Upper lobe of left lung (tissue), 6 donors: ENCODE results near the gene DGKK. TPM values are rescaled to one million over a fixed set of nuclear protein-coding genes. Genes with fewer than 3 reads are reported as not detected.

Experiments
- ATAC-seq, 2 donors: fragments of 200-7000 bp; cut with Tn5 transposase; one replicate each; pipeline ENCODE4 v1.9.1; 2022; ENCODE audit warnings: mild to moderate bottlenecking in 2 of 2, moderate library complexity in 2 of 2; ENCODE audit not compliant: low FRiP score in 2 of 2
- DNase-seq, 2 donors: peaks; one replicate each; pipeline ENCODE4 v3.0.0-alpha.2; 2019 to 2020
- H3K27ac ChIP-seq, 4 donors: fragments of 200-600 bp; sonication (generic); one replicate each; pipeline ENCODE4 v1.5.1; 2016 to 2019
- H3K27me3 ChIP-seq, 4 donors: fragments of 200-600 bp; sonication (generic); one replicate each; pipeline ENCODE4 v1.5.1; 2017 to 2019
- H3K36me3 ChIP-seq, 4 donors: fragments of 200-600 bp; sonication (generic); one replicate each; pipeline ENCODE4 v1.5.1; 2016 to 2019
- H3K4me1 ChIP-seq, 4 donors: fragments of 200-600 bp; sonication (generic); one replicate each; pipeline ENCODE4 v1.5.1; 2018 to 2019
- H3K4me3 ChIP-seq, 4 donors: fragments of 200-600 bp; sonication (generic); one replicate each; pipeline ENCODE4 v1.5.1; 2017 to 2019; ENCODE audit warnings: mild to moderate bottlenecking in 2 of 4, moderate library complexity in 1 of 4
- H3K9me3 ChIP-seq, 4 donors: fragments of 200-600 bp; sonication (generic); one replicate each; pipeline ENCODE4 v1.5.1; 2018 to 2019
- EP300 ChIP-seq, 4 donors: sonication (generic); formaldehyde crosslinking; IDR thresholded peaks; one replicate each; pipeline ENCODE4 v1.5.1; 2017; ENCODE audit warnings: antibody characterized with exemption in 4 of 4, control low read depth in 2 of 4
- POLR2A ChIP-seq, 4 donors: fragments of 450-650 bp; IDR thresholded peaks; one replicate each; pipeline ENCODE4 v1.5.1; 2016 to 2017; ENCODE audit warnings: antibody characterized with exemption in 4 of 4, mild to moderate bottlenecking in 2 of 4
- POLR2AphosphoS5 ChIP-seq, 2 donors: sonication (generic); formaldehyde crosslinking; IDR thresholded peaks; one replicate each; pipeline ENCODE4 v1.5.1; 2017; ENCODE audit warnings: antibody characterized with exemption in 2 of 2
- WGBS, 2 donors: methylation state at CpG; one replicate each; pipeline ENCODE4 v1.1.5; 2017 to 2018; 5-methylcytosine and 5-hydroxymethylcytosine counted together
- total RNA-seq, 6 donors: library from RNA; depleted of rRNA in 4 of 6; stranded (reverse); fragments of >200 nt in 4 of 6; gene quantifications; one replicate each; pipeline versions ENCODE4 v1.1.0 to v1.2.1, GENCODE V29; 2016 to 2021
- TF ChIP-seq, protein P1 (sequence below), 6 experiments: fragments of 450-650 bp in 4 of 6; fragments of 200-600 bp in 2 of 6; sonication (generic) in 2 of 6; IDR thresholded peaks; one replicate each; pipeline ENCODE4 v1.5.1; 2016 to 2019; ENCODE audit warnings: antibody characterized with exemption in 6 of 6
- donor health status: DM: no; HTN: no; CAD: no; lungs with moderate emphysema.
- donor health status: DM: no; HTN: yes; CAD: no; lungs with severe emphysema.

DGKK gene
- total RNA-seq, 6 donors from 2014 or later, result 0.09 to 0.13 TPM; not detected in 4

DNA sequence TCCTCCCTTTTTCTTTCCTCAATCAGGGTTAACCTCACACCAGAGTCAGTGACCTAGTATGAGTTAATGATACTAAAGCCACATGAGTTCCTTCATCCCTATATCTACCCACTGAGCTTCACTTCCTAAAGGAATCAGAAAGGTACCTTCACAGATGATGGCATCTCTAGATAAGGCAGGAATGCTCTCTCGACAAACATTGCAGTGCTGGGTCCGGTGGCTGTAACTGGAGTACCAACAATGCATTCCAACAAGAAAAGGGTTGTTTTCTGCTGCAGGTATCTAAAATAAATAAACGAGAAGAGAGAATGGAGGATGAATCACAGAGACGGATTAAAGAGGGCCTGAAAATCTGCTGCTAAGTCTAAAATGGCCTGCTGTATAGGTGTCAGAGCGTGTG is 66.7 kb downstream of the DGKK start:
- DNase-seq, result no peak

DNA sequence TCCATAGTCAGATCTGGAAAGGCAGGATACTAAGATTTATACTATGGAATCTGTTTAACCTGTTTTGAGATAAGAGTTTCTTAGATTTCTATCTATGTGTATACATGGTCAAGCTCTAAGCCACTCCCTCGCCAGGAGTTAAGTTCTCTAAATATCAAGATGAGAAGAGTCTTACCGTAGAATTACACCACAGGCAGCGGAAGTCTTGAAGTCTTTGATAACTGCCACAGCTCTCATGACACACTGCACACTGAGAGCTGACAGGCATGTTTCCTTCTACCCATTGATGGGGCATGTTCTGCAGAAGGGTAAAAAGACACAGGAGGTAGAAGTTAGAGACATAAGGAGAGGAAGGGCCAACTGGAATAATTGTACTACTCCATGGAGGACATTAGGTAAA is 67.7 kb downstream of the DGKK start:
- Histone ChIP-seq H3K4me1 (no peaks in the 10 kb centered on the region), H3K27me3 (no peaks in the 10 kb centered on the region), H3K27ac (no peak overlapping the region), H3K36me3 (no peaks in the 10 kb centered on the region), H3K4me3 (no peak overlapping the region), H3K9me3 (peaks cover 0 to 4% (median 0%) of the 10 kb centered on the region in 4 donors)
- TF ChIP-seq EP300 (IDR thresholded peaks at IDR 0.05), result no peak
- TF ChIP-seq, protein P1, sequence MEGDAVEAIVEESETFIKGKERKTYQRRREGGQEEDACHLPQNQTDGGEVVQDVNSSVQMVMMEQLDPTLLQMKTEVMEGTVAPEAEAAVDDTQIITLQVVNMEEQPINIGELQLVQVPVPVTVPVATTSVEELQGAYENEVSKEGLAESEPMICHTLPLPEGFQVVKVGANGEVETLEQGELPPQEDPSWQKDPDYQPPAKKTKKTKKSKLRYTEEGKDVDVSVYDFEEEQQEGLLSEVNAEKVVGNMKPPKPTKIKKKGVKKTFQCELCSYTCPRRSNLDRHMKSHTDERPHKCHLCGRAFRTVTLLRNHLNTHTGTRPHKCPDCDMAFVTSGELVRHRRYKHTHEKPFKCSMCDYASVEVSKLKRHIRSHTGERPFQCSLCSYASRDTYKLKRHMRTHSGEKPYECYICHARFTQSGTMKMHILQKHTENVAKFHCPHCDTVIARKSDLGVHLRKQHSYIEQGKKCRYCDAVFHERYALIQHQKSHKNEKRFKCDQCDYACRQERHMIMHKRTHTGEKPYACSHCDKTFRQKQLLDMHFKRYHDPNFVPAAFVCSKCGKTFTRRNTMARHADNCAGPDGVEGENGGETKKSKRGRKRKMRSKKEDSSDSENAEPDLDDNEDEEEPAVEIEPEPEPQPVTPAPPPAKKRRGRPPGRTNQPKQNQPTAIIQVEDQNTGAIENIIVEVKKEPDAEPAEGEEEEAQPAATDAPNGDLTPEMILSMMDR (IDR thresholded peaks at IDR 0.05), result no peak
- no peak for TF ChIP-seq POLR2AphosphoS5 (IDR thresholded peaks at IDR 0.05)
- no peak for TF ChIP-seq POLR2A (IDR thresholded peaks at IDR 0.05)
- WGBS, 2 donors, result 66 to 67% methylated on average over 2 to 3 of the region's 3 CpGs
- no peak for DNase-seq
- ATAC-seq, result no peak

More for the DNA sequence above, 66.7 kb downstream of the DGKK start:
- Histone ChIP-seq H3K27ac (no peak overlapping the region), H3K36me3 (no peaks in the 10 kb centered on the region), H3K4me1 (no peaks in the 10 kb centered on the region), H3K4me3 (no peak overlapping the region), H3K9me3 (peaks cover 0 to 4% (median 0%) of the 10 kb centered on the region in 4 donors), H3K27me3 (no peaks in the 10 kb centered on the region)
- ATAC-seq, result no peak
- 48 to 57% methylated on average over 5 of the region's 5 CpGs for WGBS, 2 donors
- TF ChIP-seq POLR2AphosphoS5 (IDR thresholded peaks at IDR 0.05), result no peak
- TF ChIP-seq EP300 (IDR thresholded peaks at IDR 0.05), result no peak
- no peak for TF ChIP-seq POLR2A (IDR thresholded peaks at IDR 0.05)
- TF ChIP-seq, protein P1 (IDR thresholded peaks at IDR 0.05), result no peak

DNA sequence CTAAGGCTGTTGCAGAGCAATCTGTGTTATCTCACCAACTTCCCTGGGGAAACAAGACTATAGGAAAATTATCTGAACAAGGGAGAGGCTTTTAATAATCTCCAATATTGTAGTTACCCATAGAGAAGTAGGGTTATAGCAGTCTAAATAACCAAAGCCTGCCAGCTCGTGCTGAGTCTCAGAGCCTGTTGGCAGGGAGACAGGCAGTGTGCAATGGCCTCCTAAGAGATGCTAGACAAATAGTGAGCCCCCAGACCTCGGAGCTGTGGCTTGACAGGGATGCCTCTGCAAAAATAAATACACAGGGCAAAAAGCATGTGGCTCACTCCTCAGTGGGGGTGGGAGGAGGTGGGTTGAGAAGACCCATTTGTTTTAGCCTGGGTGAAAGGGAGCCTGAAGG is 76.7 kb downstream of the DGKK start:
- no peak for DNase-seq

DNA sequence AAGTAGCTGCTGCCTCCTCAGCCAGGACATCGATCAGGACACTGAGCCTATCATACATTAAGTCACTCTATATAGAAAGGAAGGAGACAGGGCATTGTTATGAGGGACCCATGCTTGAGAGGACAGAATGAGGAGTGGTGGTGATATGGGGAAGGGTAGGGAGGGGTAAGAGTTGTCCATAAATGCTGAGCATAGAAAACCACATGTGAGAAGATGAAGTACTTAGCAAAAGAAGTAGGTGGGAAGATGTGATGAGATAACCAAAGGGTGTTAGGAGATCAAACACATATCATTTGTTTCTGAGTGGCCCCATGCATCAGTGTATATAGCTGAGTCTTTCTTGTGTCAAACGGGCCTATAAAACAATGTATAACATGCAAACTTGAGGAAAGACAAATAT is 84.1 kb downstream of the DGKK start:
- H3K27ac ChIP-seq, result no peak overlapping the region
- no peak for DNase-seq
- ATAC-seq, result no peak
- 74 to 77% methylated on average over 2 of the region's 2 CpGs for WGBS, 2 donors
- no peaks in the 10 kb centered on the region for H3K4me1 ChIP-seq
- H3K27me3 ChIP-seq, result no peaks in the 10 kb centered on the region
- no peak overlapping the region for H3K4me3 ChIP-seq
- no peaks in the 10 kb centered on the region for H3K9me3 ChIP-seq
- no peaks in the 10 kb centered on the region for H3K36me3 ChIP-seq
- TF ChIP-seq POLR2AphosphoS5 (IDR thresholded peaks at IDR 0.05) (no peak), EP300 (IDR thresholded peaks at IDR 0.05) (no peak), POLR2A (IDR thresholded peaks at IDR 0.05) (no peak)
- TF ChIP-seq, protein P1 (IDR thresholded peaks at IDR 0.05), result no peak

More for the DNA sequence above, 76.7 kb downstream of the DGKK start:
- no peak for ATAC-seq
- Histone ChIP-seq H3K4me3 (no peak overlapping the region), H3K36me3 (no peaks in the 10 kb centered on the region), H3K27ac (no peak overlapping the region), H3K4me1 (no peaks in the 10 kb centered on the region), H3K27me3 (no peaks in the 10 kb centered on the region), H3K9me3 (no peaks in the 10 kb centered on the region)
- TF ChIP-seq EP300 (IDR thresholded peaks at IDR 0.05) (no peak), POLR2AphosphoS5 (IDR thresholded peaks at IDR 0.05) (no peak), POLR2A (IDR thresholded peaks at IDR 0.05) (no peak)
- 0 to 21% methylated on average over 2 of the region's 2 CpGs for WGBS, 2 donors

DNA sequence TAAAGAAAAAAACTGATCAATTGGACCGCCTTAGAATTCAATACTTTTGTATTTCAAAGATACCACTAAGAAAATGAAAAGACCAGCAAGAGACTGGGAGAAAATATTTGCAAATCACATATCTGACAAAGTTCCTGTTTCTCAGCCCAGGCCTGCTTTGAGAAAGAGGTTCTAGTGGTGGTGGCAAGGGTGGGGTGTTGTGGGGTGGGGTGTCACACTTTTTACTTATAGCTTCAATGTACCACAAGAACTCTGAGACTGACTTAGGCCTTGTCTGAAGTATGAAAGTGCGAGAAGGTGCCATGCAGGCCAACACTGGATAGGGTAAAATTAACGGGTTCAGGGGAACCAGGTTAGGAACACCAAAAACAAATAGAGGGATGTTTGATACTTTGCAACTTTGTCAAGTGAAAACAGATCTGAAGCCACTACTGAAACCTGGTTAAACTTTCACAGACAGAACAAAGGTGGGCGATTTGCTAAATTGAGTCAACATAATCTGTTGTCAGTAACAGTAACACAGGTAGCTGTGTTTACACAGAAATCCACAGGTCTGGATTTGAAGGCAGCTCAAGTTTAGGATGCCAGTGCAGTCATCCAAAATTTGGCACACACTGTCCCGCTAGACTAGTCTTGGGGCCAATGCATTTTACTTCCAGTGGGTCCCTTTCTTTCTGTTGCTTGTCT is 88.8 kb downstream of the DGKK start:
- ATAC-seq (no peak), DNase-seq (no peak)
- 81 to 84% methylated on average over 4 to 5 of the region's 5 CpGs for WGBS, 2 donors
- no peaks in the 10 kb centered on the region for H3K27me3 ChIP-seq
- TF ChIP-seq POLR2A (IDR thresholded peaks at IDR 0.05) (no peak), EP300 (IDR thresholded peaks at IDR 0.05) (no peak), POLR2AphosphoS5 (IDR thresholded peaks at IDR 0.05) (no peak)
- TF ChIP-seq, protein P1 (IDR thresholded peaks at IDR 0.05), result no peak
- no peaks in the 10 kb centered on the region for H3K4me1 ChIP-seq
- no peaks in the 10 kb centered on the region for H3K9me3 ChIP-seq
- no peaks in the 10 kb centered on the region for H3K36me3 ChIP-seq
- no peak overlapping the region for H3K27ac ChIP-seq
- no peak overlapping the region for H3K4me3 ChIP-seq
